PC-9 (cell line): ENCODE data around the gene CD151.

Experiments used
- EZH2 ChIP-seq: fragments of 200-600 bp; sonication (generic); IDR thresholded peaks from 2 replicates; pipeline ENCODE4 v1.8.0; 2017; ENCODE audit warnings: antibody characterized with exemption, low read depth
- TF ChIP-seq, protein P1 (sequence below): fragments of 200-600 bp; sonication (generic); conservative IDR thresholded peaks from 2 replicates; pipeline ENCODE4 v1.6.1; 2017; ENCODE audit warnings: mixed run types, antibody characterized with exemption, mild to moderate bottlenecking, moderate library complexity

DNA sequence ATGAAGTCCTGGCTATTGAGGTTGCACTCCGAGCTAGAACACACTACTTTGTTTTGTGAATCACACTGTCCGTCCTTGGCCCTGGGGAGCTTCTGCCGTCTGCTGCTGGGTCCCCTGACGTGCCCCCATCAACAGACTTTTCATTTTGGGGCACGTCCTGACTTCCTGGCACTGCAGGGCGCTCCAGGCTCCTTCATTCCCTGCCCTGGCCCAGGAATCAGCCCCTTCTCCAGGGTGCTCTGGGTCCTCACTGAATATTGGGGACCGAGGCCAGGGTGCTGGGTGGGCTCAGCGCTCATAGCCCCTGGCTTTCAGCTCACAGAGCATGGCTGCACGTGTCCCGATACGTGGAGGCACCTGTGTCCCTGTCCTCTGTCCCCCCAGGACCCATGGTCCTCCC is 32.1 kb downstream of the CD151 start:
- no peak for TF ChIP-seq EZH2
- TF ChIP-seq, protein P1, sequence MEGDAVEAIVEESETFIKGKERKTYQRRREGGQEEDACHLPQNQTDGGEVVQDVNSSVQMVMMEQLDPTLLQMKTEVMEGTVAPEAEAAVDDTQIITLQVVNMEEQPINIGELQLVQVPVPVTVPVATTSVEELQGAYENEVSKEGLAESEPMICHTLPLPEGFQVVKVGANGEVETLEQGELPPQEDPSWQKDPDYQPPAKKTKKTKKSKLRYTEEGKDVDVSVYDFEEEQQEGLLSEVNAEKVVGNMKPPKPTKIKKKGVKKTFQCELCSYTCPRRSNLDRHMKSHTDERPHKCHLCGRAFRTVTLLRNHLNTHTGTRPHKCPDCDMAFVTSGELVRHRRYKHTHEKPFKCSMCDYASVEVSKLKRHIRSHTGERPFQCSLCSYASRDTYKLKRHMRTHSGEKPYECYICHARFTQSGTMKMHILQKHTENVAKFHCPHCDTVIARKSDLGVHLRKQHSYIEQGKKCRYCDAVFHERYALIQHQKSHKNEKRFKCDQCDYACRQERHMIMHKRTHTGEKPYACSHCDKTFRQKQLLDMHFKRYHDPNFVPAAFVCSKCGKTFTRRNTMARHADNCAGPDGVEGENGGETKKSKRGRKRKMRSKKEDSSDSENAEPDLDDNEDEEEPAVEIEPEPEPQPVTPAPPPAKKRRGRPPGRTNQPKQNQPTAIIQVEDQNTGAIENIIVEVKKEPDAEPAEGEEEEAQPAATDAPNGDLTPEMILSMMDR, result no peak
